Islet precursor cell (in vitro differentiated cells): ENCODE data around the gene RAPH1.

Experiments used
- DNase-seq: peaks from one replicate; pipeline ENCODE4 v3.0.0-alpha.2; 2018

The RAPH1 gene

DNA sequence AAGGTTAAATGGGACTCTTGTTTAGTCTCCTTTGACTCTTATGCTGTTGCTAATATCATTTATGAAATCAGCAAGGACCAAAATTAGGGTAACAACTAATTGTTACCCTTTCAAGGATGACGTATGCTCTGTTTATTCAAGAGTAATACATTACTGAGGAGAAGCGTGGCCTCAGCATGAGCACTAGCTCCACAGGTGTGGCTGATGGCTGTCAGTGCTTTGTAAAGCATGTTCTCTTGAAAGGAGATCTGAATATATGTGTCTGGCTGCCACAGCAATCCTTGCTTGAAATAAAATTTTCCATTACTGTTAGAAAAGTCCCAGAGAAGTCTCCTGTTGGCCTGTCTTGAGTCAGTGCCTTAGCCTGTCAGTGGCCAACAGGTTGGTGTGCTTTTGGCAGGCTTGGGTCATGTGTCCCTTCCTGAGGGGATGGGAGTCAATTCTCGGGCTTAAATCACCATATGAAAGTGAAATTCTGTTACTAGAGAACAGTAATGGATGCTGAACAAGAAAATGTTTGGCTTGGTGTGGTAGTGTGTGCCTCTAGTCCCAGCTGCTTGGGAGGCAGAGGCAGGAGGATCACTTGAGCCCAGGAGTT, 174.2 kb downstream of the RAPH1 start:
- DNase-seq = no peak

DNA sequence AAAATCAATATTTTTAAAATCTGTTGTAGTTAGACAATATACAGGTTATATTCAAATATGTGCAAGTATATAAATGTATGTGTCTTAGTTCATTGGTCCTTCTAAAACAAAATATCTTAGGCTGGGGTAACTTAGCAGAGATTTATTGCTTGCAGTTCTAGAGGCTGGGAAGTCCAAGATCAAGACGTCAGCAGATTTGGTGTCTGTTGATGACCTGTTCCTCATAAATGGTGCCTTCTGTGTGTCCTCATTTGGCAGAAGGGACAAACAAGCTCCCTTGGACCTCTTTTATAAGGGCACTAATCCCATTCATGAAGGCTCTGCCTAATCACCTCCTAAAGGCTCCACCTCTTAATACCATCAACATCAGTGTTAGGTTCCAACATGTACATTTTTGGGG, 175.7 kb downstream of the RAPH1 start:
- DNase-seq = no peak

DNA sequence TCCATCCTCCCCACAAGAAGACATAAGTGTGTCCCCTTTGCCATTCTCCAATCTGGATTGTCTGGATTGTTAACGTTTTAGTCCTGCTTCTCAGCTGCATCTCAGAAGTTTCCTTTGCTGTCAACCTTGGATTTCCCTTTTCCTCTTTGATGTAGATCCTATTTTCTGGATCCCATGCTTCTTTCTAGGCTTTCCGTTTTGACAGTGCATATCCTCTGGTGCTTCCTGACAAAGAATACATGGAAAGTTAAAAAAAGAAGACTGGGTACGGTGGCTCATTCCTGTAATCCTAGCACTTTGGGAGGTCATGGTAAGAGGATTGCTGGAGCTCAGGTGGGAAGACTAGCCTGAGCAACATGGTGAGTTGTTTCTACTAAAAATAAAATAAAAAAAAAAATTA, 180.1 kb downstream of the RAPH1 start:
- no peak for DNase-seq

DNA sequence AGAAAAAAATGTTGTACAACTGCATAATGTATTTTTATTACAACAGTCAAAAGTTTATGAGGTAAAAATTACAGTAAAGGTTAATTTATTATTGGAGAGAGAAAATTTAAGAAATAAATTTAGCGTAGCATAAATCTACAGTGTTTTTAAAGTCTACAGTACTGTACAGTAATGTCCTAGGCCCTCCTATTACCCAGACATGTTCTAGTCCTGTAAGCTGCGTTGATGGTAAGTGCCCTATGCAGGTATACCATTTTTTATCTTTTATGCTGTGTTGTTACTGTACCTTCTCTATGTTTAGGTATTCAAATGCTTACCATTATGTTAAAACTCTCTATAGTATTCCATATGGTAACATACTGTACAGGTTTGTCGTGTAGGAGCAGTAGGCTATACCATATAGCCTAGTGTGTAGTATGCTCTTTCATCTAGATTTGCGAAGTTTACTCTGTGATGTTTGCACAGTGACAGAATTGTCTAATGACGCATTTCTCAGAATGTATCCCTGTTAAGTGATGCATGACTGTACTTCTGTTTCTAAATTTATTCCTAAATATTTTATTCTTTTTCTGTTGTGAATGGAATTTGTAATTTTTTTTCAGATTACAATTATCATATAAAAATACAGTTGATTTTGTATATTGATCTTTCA, 182.4 kb downstream of the RAPH1 start:
- DNase-seq = no peak

DNA sequence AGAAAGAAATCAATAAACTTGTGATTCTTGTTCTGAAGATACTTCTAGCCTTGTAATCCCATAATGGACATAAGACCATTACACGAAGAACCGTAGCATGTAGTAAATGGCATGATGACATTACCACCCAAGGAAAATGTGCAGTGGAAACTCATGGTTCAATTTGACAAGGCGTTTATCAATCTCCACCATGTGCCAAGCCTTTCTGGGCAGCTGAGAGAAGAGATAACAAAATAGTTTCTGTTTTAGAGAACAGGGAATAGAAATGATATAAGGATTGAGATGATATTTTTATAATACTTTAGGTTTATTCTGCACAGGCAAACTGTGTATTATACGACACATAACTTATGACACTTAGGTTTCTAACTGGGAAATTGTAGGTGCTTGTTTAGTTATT, 187.7 kb downstream of the RAPH1 start:
- no peak for DNase-seq

DNA sequence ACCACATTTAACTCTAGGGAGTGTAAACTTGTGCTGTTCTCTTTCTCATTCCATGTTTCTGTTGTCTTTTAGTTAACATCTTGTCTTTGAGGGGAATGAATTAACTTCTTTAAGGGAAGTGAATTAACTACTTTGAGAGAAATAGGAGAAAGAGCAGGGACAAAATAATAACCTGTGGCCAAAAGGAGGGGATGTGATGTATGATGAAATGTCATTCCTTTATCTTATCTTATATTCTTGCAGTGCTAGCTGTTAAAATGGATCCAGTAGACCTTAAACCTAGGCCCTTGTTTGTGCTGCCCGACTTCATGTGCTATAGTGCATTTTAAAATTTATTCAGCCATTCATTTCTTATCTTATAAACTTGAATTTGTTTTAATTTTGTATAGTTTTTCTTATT, 188.5 kb downstream of the RAPH1 start:
- DNase-seq = no peak

DNA sequence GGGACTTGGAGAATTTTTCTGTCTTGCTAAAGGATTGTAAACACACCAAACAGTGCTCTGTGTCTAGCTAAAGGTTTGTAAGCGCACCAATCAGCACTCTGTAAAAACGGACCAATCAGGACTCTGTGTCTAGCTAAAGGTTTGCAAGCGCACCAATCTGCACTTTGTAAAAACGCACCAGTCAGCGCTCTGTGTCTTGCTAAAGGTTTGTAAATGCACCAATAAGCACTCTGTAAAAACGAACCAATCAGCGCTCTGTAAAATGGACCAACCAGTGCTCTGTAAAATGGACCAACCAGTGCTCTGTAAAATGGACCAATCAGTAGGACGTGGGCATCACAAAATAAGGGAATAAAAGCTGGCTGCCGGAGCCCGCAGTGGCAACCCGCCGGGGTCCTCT, 190.4 kb downstream of the RAPH1 start:
- DNase-seq = no peak
